Heart right ventricle (tissue), 16 donors: ENCODE results near the gene ACSM6. TPM values are rescaled to one million over a fixed set of nuclear protein-coding genes. Genes with fewer than 3 reads are reported as not detected.

Source experiments
- ATAC-seq, 8 donors: fragments of 200-7000 bp; cut with Tn5 transposase; one replicate each; pipeline ENCODE4 v1.9.1; 2020; ENCODE audit warnings: mild to moderate bottlenecking in 8 of 8, moderate library complexity in 8 of 8, moderate number of reproducible peaks in 1 of 8
- DNase-seq, 2 donors: peaks; one replicate each; pipeline ENCODE4 v3.0.0-alpha.2; 2020
- H3K27ac ChIP-seq, 10 donors: fragments of 200-600 bp; sonication (generic) in 2 of 10; one replicate each; pipeline versions ENCODE4 v1.5.0 to v1.8.0; 2020 to 2022; ENCODE audit warnings: mild to moderate bottlenecking in 3 of 10
- H3K27me3 ChIP-seq, 7 donors: fragments of 200-600 bp; one replicate each; pipeline ENCODE4 v1.8.0; 2021 to 2022; ENCODE audit warnings: mild to moderate bottlenecking in 2 of 7
- H3K36me3 ChIP-seq, 9 donors: fragments of 200-600 bp; sonication (generic) in 1 of 9; one replicate each; pipeline versions ENCODE4 v1.5.0 to v1.8.0; 2020 to 2022; ENCODE audit warnings: mild to moderate bottlenecking in 2 of 9
- H3K4me1 ChIP-seq, 9 donors: fragments of 200-600 bp; sonication (generic) in 1 of 9; one replicate each; pipeline versions ENCODE4 v1.5.0 to v1.8.0; 2020 to 2022; ENCODE audit warnings: mild to moderate bottlenecking in 4 of 9
- H3K4me3 ChIP-seq, 10 donors: fragments of 200-600 bp; sonication (generic) in 2 of 10; one replicate each; pipeline versions ENCODE4 v1.5.0 to v1.8.0; 2020 to 2022; ENCODE audit warnings: mild to moderate bottlenecking in 7 of 10, moderate library complexity in 2 of 10
- H3K9me3 ChIP-seq, 11 donors: fragments of 200-600 bp in 10 of 11; sonication (generic) in 2 of 11; one replicate each; pipeline versions ENCODE4 v1.5.0 to v1.8.0; 2013 to 2022; ENCODE audit warnings: mild to moderate bottlenecking in 2 of 11, control low read depth in 1 of 11, moderate library complexity in 1 of 11
- WGBS, 2 donors: extraction: QIAGEN DNeasy Blood & Tissue Kit; methylation state at CpG; one replicate each; pipeline ENCODE4 v1.1.7; 2013; ENCODE audit warnings: inconsistent platforms in 1 of 2; 5-methylcytosine and 5-hydroxymethylcytosine counted together
- intact Hi-C, 10 donors: fragments of 100-400 bp; cut with DNase I; formaldehyde crosslinking; loops; one replicate each; pipeline versions ENCODE4 v1.11.1 to v1.14.2; 2022
- polyA plus RNA-seq, 2 donors: library from polyadenylated mRNA; stranded (reverse); fragments of 200-250 nt; gene quantifications; one replicate each; pipeline ENCODE4 v1.2.3, GENCODE V29; 2013
- total RNA-seq, 10 donors: library from RNA; stranded (reverse); fragmentation: NEBNext Ultra II Directional in 3 of 10; extraction: Animal tissue kit (Norgen Biotek cat#: 25700) in 3 of 10; gene quantifications; one replicate each; pipeline versions ENCODE4 v1.2.1 to v1.2.4, GENCODE V29; 2021 to 2023
- TF ChIP-seq, protein P1 (sequence below), 9 donors: fragments of 200-600 bp; sonication (generic) in 2 of 9; IDR thresholded peaks; one replicate each; pipeline versions ENCODE4 v1.5.0 to v1.8.0; 2021 to 2022; ENCODE audit warnings: antibody characterized with exemption in 9 of 9, mild to moderate bottlenecking in 5 of 9, moderate library complexity in 1 of 9
- donor health status: Arrhythmogenic right ventricular cardiomyopathy.
- donor health status: ischemic (EF 13 %, LVEDD 7.1; RV severe dilation, severe dysfunction).
- donor health status: healthy with polysubstance abuse.
- donor health status: DM: no; HTN: yes; CAD: no.
- donor health status: DM: no; HTN: no; CAD: no.
- donor health status: ischemic (EF 25% LVEDD 6.9; RV normal size, moderate dysfunction).
- donor health status: ischemic (EF 25% LVEDD 5.7; RV mildly dilated, moderate dysfunction).
- donor health status: healthy.
- donor health status: DM: yes; HTN: yes; CAD: no.
- donor health status: Ischemic cardiomyopathy.
- donor health status: ischemic (EF 35%, LVEDD 5.7; RV mildly dilated, moderate dysfunction).
- donor health status: nonischemic (EF 11% LVEDD 7.7; RV severe dilation, severe dysfunction).
- donor health status: DM: yes; HTN: yes; CAD: no.
- donor health status: PGD.
- donor health status: ischemic (EF 29% LVEDD 5.4; RV normal size, mild dysfunction).
- donor health status: nonischemic (EF 23%, LVEDD 6.1; RV moderate dilation, normal function).

Gene ACSM6
- total and polyA plus RNA-seq, 12 donors: not detected

DNA sequence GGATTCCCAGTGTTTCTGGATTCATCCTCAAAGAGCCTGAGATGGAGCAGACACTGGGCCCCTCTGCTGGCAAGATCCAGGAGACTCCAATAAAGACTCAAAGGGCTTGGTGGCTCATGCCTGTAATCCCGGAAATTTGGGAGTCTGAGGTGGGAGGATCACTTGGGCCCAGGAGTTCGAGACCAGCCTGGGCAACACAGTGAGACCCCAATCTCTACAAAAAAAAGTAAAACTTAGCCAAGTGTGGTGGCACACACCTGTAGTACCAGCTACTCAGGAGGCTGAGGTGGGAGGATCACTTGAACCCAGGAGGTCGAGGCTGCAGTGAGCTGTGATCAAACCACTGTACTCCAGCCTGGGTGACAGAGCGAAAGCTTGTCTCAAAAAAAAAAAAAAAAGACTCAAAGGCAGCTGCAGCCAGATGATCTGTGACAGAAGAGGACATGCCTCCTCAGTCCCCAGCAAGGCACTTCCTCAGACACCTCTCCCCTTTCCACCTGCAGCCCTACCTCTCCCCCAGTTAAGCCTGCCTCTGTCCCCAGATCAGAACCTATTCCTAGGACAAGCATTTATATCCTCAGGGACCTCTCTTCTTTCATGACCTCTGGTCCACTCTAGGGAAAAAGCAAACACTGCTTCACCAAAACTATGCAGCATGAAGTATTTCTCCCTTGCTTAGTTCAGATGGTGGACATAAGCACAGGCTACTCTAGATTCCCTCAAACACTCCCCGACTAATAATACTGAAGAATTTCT, 68.9 kb downstream of the ACSM6 start:
- Histone ChIP-seq H3K36me3 (peaks cover 0 to 94% (median 51%) of the 10 kb centered on the region in 9 donors), H3K4me3 (no peak overlapping the region), H3K27ac (peak overlapping the region in 1 of 10 donors; percentile 45), H3K27me3 (no peaks in the 10 kb centered on the region), H3K4me1 (peaks cover 21 to 81% (median 63%) of the 10 kb centered on the region in 9 donors), H3K9me3 (no peaks in the 10 kb centered on the region)
- no peak for ATAC-seq
- intact Hi-C loops: no loop called here
- TF ChIP-seq, protein P1, sequence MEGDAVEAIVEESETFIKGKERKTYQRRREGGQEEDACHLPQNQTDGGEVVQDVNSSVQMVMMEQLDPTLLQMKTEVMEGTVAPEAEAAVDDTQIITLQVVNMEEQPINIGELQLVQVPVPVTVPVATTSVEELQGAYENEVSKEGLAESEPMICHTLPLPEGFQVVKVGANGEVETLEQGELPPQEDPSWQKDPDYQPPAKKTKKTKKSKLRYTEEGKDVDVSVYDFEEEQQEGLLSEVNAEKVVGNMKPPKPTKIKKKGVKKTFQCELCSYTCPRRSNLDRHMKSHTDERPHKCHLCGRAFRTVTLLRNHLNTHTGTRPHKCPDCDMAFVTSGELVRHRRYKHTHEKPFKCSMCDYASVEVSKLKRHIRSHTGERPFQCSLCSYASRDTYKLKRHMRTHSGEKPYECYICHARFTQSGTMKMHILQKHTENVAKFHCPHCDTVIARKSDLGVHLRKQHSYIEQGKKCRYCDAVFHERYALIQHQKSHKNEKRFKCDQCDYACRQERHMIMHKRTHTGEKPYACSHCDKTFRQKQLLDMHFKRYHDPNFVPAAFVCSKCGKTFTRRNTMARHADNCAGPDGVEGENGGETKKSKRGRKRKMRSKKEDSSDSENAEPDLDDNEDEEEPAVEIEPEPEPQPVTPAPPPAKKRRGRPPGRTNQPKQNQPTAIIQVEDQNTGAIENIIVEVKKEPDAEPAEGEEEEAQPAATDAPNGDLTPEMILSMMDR (IDR thresholded peaks at IDR 0.05): no peak
- WGBS, 2 donors: 69 to 84% methylated on average over 5 of the region's 5 CpGs
- DNase-seq: no peak

DNA sequence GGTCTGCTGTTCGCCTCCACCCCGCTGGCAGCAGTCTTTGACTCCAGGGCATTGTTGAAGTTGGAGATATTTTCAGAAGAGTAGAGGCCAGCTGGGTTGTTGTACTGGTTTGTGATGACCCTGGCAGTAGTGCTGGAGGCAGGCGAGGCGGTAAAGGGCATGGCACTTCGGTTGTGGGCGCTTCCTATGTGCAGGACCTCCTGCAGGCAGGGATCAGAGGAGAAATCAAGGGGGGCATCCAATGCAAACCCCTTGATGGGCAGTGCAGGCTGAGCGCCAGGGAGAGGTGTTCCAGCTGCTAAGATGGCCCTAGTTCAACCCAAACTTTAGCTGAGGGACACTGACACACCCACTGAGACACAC, 69.8 kb downstream of the ACSM6 start:
- intact Hi-C loops: no loop called here
- DNase-seq (no peak), ATAC-seq (no peak)
- Histone ChIP-seq H3K36me3 (peaks cover 0 to 92% (median 42%) of the 10 kb centered on the region in 9 donors), H3K4me3 (no peak overlapping the region), H3K4me1 (peaks cover 26 to 90% (median 72%) of the 10 kb centered on the region in 9 donors), H3K9me3 (no peaks in the 10 kb centered on the region), H3K27me3 (no peaks in the 10 kb centered on the region), H3K27ac (peak overlapping the region in 2 of 10 donors; percentile 6 to 9)
- 84 to 89% methylated on average over 7 of the region's 7 CpGs for WGBS, 2 donors
- TF ChIP-seq, protein P1 (IDR thresholded peaks at IDR 0.05): no peak

DNA sequence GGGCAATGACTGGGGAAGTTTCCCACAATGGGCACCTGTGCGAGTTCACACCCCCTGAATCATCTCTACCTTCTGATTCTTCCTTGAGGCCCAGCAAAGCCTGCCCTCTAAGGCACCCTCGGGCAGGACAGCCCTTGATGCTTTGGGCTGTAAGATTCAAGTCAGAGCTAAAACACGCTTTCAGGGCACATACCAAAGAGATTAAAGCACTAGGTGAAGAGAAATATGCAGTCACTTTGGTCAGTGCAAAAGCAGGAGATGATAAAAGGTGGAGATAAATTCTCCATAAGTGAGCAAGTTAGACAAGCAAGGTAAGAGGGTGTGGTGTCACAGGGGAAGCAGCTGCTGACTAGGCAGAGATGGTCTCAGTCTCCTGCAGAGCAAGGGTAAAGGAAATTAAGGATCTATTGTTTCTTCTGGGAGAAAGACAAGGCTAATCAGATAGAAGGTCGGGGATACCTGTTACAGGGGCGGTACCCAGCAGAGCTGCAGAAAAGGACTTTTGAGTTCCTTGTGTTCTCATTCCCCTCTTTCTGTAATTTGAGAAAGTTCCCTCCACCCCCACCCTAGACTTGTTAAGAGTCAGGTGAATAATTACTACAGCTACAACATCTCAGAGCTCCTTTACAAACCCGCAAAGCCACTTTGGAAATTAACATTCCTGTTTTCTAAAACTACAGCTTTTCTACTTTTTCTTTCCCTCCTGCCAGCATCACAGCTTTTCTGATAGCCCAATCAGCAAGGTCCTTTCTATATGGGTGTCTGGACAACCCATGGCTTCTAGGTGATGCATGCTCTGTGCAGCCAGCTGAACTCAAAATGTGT, 70.4 kb downstream of the ACSM6 start:
- H3K36me3 ChIP-seq: peaks cover 0 to 91% (median 36%) of the 10 kb centered on the region in 9 donors
- peak overlapping the region in 3 of 10 donors; percentile 6 to 25 (median 9) for H3K27ac ChIP-seq
- H3K9me3 ChIP-seq: no peaks in the 10 kb centered on the region
- no peaks in the 10 kb centered on the region for H3K27me3 ChIP-seq
- 79 to 84% methylated on average over 6 of the region's 6 CpGs for WGBS, 2 donors
- peaks cover 26 to 96% (median 77%) of the 10 kb centered on the region in 9 donors for H3K4me1 ChIP-seq
- intact Hi-C loops: no loop called here
- no peak for DNase-seq
- TF ChIP-seq, protein P1 (IDR thresholded peaks at IDR 0.05): no peak
- ATAC-seq: no peak
- no peak overlapping the region for H3K4me3 ChIP-seq

DNA sequence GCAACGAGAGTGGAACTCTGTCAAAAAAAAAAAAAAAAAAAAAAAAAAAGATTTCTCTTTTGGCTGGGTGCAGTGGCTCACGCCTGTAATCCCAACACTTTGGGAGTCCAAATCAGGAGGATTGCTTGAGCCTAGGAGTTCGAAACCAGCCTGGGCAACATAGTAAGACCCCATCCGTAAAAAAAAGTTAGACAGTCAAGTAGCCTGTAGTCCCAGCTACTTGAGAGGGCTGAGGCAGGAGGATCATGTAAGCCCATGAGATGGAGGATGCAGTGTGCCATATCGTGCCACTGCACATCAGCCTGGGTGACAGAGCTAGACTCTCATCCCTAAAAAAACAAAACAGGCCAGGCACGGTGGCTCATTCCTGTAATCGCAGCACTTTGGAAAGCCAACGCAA, 71.5 kb downstream of the ACSM6 start:
- TF ChIP-seq, protein P1 (IDR thresholded peaks at IDR 0.05): no peak
- Histone ChIP-seq H3K4me3 (no peak overlapping the region), H3K36me3 (peaks cover 0 to 91% (median 36%) of the 10 kb centered on the region in 9 donors), H3K27ac (peak overlapping the region in 7 of 10 donors; percentile 57 to 90 (median 85)), H3K9me3 (no peaks in the 10 kb centered on the region), H3K4me1 (peaks cover 26 to 87% (median 74%) of the 10 kb centered on the region in 9 donors), H3K27me3 (no peaks in the 10 kb centered on the region)
- no peak for ATAC-seq
- 95 to 96% methylated on average over 8 of the region's 8 CpGs for WGBS, 2 donors
- intact Hi-C loops: no loop called here
- DNase-seq: no peak
